Immature natural killer cell (primary cell): ENCODE measurements around the gene NIF3L1. TPM values are rescaled to one million over a fixed set of nuclear protein-coding genes. Genes with fewer than 3 reads are reported as not detected.
A peak's percentile ranks its signal among the peaks of the same experiment; 100 is the strongest.

Experiments
- DNase-seq, 3 donors: peaks; one replicate each; pipeline ENCODE4 v3.0.0; 2022; ENCODE audit warnings: mixed read lengths in 1 of 3
- H3K27ac Mint-ChIP-seq, 6 donors: one replicate each; pipeline ENCODE4 v1.8.0; 2020; ENCODE audit warnings: mixed read lengths in 6 of 6, mild to moderate bottlenecking in 5 of 6, inconsistent platforms in 4 of 6, moderate library complexity in 3 of 6
- H3K27me3 Mint-ChIP-seq, 3 donors: one replicate each; pipeline ENCODE4 v1.8.0; 2020 to 2021; ENCODE audit warnings: low read depth in 3 of 3, mild to moderate bottlenecking in 3 of 3, mixed read lengths in 3 of 3, moderate library complexity in 3 of 3, inconsistent platforms in 1 of 3
- H3K36me3 Mint-ChIP-seq, 3 donors: one replicate each; pipeline ENCODE4 v1.8.0; 2020; ENCODE audit warnings: mixed read lengths in 3 of 3, inconsistent platforms in 2 of 3, mild to moderate bottlenecking in 2 of 3
- H3K4me1 Mint-ChIP-seq, 2 donors: one replicate each; pipeline ENCODE4 v1.8.0; 2020; ENCODE audit warnings: inconsistent platforms in 2 of 2, mild to moderate bottlenecking in 2 of 2, mixed read lengths in 2 of 2, moderate library complexity in 1 of 2
- H3K4me3 Mint-ChIP-seq, 5 donors: one replicate each; pipeline ENCODE4 v1.8.0; 2020; ENCODE audit warnings: mild to moderate bottlenecking in 5 of 5, mixed read lengths in 5 of 5, inconsistent platforms in 3 of 5, moderate library complexity in 3 of 5
- H3K9me3 Mint-ChIP-seq, 6 donors: one replicate each; pipeline ENCODE4 v1.8.0; 2020; ENCODE audit warnings: mild to moderate bottlenecking in 6 of 6, mixed read lengths in 6 of 6, inconsistent platforms in 4 of 6, moderate library complexity in 3 of 6
- polyA plus RNA-seq, 3 donors: library from polyadenylated mRNA; unstranded; fragments of 300-500 nt; fragmentation: Illumina TruSeq; gene quantifications; one replicate each; pipeline ENCODE4 v1.2.3, GENCODE V29; 2021

NIF3L1 gene
- polyA plus RNA-seq, 3 donors from 2014 or later = 13.5 to 31.0 (median 20.9) TPM

- peak; percentile 72 to 78 (median 75) for DNase-seq
- H3K36me3 Mint-ChIP-seq = peaks cover 13 to 36% (median 14%) of the 10 kb centered on the region in 3 donors
- peaks cover 6 to 10% of the 10 kb centered on the region in 2 donors for H3K4me1 Mint-ChIP-seq
- no peaks in the 10 kb centered on the region for H3K27me3 Mint-ChIP-seq
- H3K27ac Mint-ChIP-seq = peak overlapping the region; percentile 57 to 90 (median 84)
- H3K9me3 Mint-ChIP-seq = no peaks in the 10 kb centered on the region
- H3K4me3 Mint-ChIP-seq = no peak overlapping the region
Observed at GRCh38 chr2:200901459-200902072, 12.4 kb downstream of the NIF3L1 start.

- peaks cover 6 to 10% of the 10 kb centered on the region in 2 donors for H3K4me1 Mint-ChIP-seq
- peak overlapping the region in 2 of 6 donors; percentile 11 to 70 for H3K27ac Mint-ChIP-seq
- H3K36me3 Mint-ChIP-seq = peaks cover 7 to 22% (median 8%) of the 10 kb centered on the region in 3 donors
- DNase-seq = peak; percentile 36 to 47 (median 44)
- H3K4me3 Mint-ChIP-seq = no peak overlapping the region
- no peaks in the 10 kb centered on the region for H3K27me3 Mint-ChIP-seq
- H3K9me3 Mint-ChIP-seq = no peaks in the 10 kb centered on the region
Observed at GRCh38 chr2:200905618-200906296, 16.6 kb downstream of the NIF3L1 start.

GRCh38 chr2:200909958-200910357 is 20.8 kb downstream of the NIF3L1 start:
- no peak for DNase-seq
- Mint-ChIP-seq H3K4me1 (no peaks in the 10 kb centered on the region), H3K9me3 (no peaks in the 10 kb centered on the region), H3K27ac (no peak overlapping the region), H3K27me3 (no peaks in the 10 kb centered on the region), H3K36me3 (peaks cover 11 to 27% (median 21%) of the 10 kb centered on the region in 3 donors), H3K4me3 (no peak overlapping the region)

- H3K4me1 Mint-ChIP-seq = no peaks in the 10 kb centered on the region
- peak overlapping the region in 3 of 6 donors; percentile 21 to 70 (median 36) for H3K27ac Mint-ChIP-seq
- no peak overlapping the region for H3K4me3 Mint-ChIP-seq
- no peak for DNase-seq
- no peaks in the 10 kb centered on the region for H3K27me3 Mint-ChIP-seq
- peaks cover 17 to 38% (median 25%) of the 10 kb centered on the region in 3 donors for H3K36me3 Mint-ChIP-seq
- H3K9me3 Mint-ChIP-seq = no peaks in the 10 kb centered on the region
Observed at GRCh38 chr2:200913654-200914053, 24.5 kb downstream of the NIF3L1 start.

GRCh38 chr2:200922439-200922838 is 33.3 kb downstream of the NIF3L1 start:
- Mint-ChIP-seq H3K27me3 (no peaks in the 10 kb centered on the region), H3K27ac (no peak overlapping the region), H3K36me3 (peaks cover 10 to 37% (median 13%) of the 10 kb centered on the region in 3 donors), H3K4me1 (no peaks in the 10 kb centered on the region), H3K9me3 (no peaks in the 10 kb centered on the region), H3K4me3 (no peak overlapping the region)
- no peak for DNase-seq

- peak overlapping the region in 4 of 6 donors; percentile 0 to 75 (median 23) for H3K27ac Mint-ChIP-seq
- peaks cover 8 to 29% (median 18%) of the 10 kb centered on the region in 3 donors for H3K36me3 Mint-ChIP-seq
- H3K4me3 Mint-ChIP-seq = no peak overlapping the region
- no peaks in the 10 kb centered on the region for H3K9me3 Mint-ChIP-seq
- no peaks in the 10 kb centered on the region for H3K27me3 Mint-ChIP-seq
- DNase-seq = no peak
- H3K4me1 Mint-ChIP-seq = no peaks in the 10 kb centered on the region
Observed at GRCh38 chr2:200929334-200930249, 40.4 kb downstream of the NIF3L1 start.

GRCh38 chr2:200930947-200931626 is 41.9 kb downstream of the NIF3L1 start:
- Mint-ChIP-seq H3K4me3 (no peak overlapping the region), H3K9me3 (no peaks in the 10 kb centered on the region), H3K27ac (peak overlapping the region in 2 of 6 donors; percentile 45 to 74), H3K27me3 (no peaks in the 10 kb centered on the region), H3K4me1 (no peaks in the 10 kb centered on the region), H3K36me3 (peaks cover 8 to 33% (median 18%) of the 10 kb centered on the region in 3 donors)
- no peak for DNase-seq

- Mint-ChIP-seq H3K36me3 (peaks cover 9 to 47% (median 17%) of the 10 kb centered on the region in 3 donors), H3K27ac (no peak overlapping the region), H3K4me3 (no peak overlapping the region), H3K4me1 (no peaks in the 10 kb centered on the region), H3K27me3 (no peaks in the 10 kb centered on the region), H3K9me3 (no peaks in the 10 kb centered on the region)
- no peak for DNase-seq
Observed at GRCh38 chr2:200939832-200940231, 50.7 kb downstream of the NIF3L1 start.

GRCh38 chr2:200943527-200944105 is 54.4 kb downstream of the NIF3L1 start:
- Mint-ChIP-seq H3K27me3 (no peaks in the 10 kb centered on the region), H3K36me3 (peaks cover 16 to 45% (median 18%) of the 10 kb centered on the region in 3 donors), H3K4me3 (no peak overlapping the region), H3K4me1 (no peaks in the 10 kb centered on the region), H3K27ac (peak overlapping the region in 3 of 6 donors; percentile 7 to 59 (median 53)), H3K9me3 (no peaks in the 10 kb centered on the region)
- DNase-seq = no peak

GRCh38 chr2:200944467-200945394 is 55.6 kb downstream of the NIF3L1 start:
- Mint-ChIP-seq H3K36me3 (peaks cover 19 to 45% (median 22%) of the 10 kb centered on the region in 3 donors), H3K27ac (peak overlapping the region in 4 of 6 donors; percentile 6 to 53 (median 44)), H3K4me1 (no peaks in the 10 kb centered on the region), H3K9me3 (no peaks in the 10 kb centered on the region), H3K27me3 (no peaks in the 10 kb centered on the region), H3K4me3 (no peak overlapping the region)
- no peak for DNase-seq

- Mint-ChIP-seq H3K9me3 (no peaks in the 10 kb centered on the region), H3K27me3 (no peaks in the 10 kb centered on the region), H3K36me3 (peaks cover 19 to 45% (median 22%) of the 10 kb centered on the region in 3 donors), H3K27ac (peak overlapping the region in 1 of 6 donors; percentile 53), H3K4me1 (no peaks in the 10 kb centered on the region), H3K4me3 (no peak overlapping the region)
- no peak for DNase-seq
Observed at GRCh38 chr2:200945395-200945729, 56.2 kb downstream of the NIF3L1 start.

- no peaks in the 10 kb centered on the region for H3K9me3 Mint-ChIP-seq
- no peaks in the 10 kb centered on the region for H3K27me3 Mint-ChIP-seq
- H3K27ac Mint-ChIP-seq = no peak overlapping the region
- DNase-seq = no peak
- peaks cover 17 to 30% (median 22%) of the 10 kb centered on the region in 3 donors for H3K36me3 Mint-ChIP-seq
- H3K4me3 Mint-ChIP-seq = no peak overlapping the region
- H3K4me1 Mint-ChIP-seq = no peaks in the 10 kb centered on the region
Observed at GRCh38 chr2:200950378-200950777, 61.2 kb downstream of the NIF3L1 start.
